RWPE1 (cell line): ENCODE data around the gene DGCR2.
A peak's percentile ranks its signal among the peaks of the same experiment; 100 is the strongest.

Experiments
- CTCF ChIA-PET: fragments of 350-600 bp; sonication (Branson Sonifier 250); formaldehyde crosslinking; extraction: SDS; loops from one replicate; lab custom pipeline; 2021; lab: Yijun Ruan, JAX
- POLR2A ChIA-PET: fragments of 400-600 bp; formaldehyde crosslinking; extraction: SDS; loops from one replicate; lab custom pipeline; 2020; ENCODE audit warnings: antibody characterized with exemption; ENCODE audit not compliant: low non-redundant PET; lab: Yijun Ruan, JAX
- DNase-seq: peaks from one replicate; pipeline ENCODE4 v3.0.0; 2012; ENCODE audit warnings: low spot score
- H3K27ac ChIP-seq: fragments of 450-650 bp; 2 replicates; pipeline ENCODE4 v1.5.1; 2017
- TF ChIP-seq, protein P1 (sequence below): fragments of 450-650 bp; conservative IDR thresholded peaks from 2 replicates; pipeline ENCODE4 v1.5.1; 2017; ENCODE audit warnings: low read depth, mild to moderate bottlenecking

Gene DGCR2

GRCh38 chr22:19061471-19062138 lies 60.6 kb downstream of the DGCR2 start:
- DNase-seq: no peak
- H3K27ac ChIP-seq: peak overlapping the region; percentile 74
- CTCF ChIA-PET: no interaction called here
- POLR2A ChIA-PET: no interaction called here
- TF ChIP-seq, protein P1, sequence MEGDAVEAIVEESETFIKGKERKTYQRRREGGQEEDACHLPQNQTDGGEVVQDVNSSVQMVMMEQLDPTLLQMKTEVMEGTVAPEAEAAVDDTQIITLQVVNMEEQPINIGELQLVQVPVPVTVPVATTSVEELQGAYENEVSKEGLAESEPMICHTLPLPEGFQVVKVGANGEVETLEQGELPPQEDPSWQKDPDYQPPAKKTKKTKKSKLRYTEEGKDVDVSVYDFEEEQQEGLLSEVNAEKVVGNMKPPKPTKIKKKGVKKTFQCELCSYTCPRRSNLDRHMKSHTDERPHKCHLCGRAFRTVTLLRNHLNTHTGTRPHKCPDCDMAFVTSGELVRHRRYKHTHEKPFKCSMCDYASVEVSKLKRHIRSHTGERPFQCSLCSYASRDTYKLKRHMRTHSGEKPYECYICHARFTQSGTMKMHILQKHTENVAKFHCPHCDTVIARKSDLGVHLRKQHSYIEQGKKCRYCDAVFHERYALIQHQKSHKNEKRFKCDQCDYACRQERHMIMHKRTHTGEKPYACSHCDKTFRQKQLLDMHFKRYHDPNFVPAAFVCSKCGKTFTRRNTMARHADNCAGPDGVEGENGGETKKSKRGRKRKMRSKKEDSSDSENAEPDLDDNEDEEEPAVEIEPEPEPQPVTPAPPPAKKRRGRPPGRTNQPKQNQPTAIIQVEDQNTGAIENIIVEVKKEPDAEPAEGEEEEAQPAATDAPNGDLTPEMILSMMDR: no peak

DNA sequence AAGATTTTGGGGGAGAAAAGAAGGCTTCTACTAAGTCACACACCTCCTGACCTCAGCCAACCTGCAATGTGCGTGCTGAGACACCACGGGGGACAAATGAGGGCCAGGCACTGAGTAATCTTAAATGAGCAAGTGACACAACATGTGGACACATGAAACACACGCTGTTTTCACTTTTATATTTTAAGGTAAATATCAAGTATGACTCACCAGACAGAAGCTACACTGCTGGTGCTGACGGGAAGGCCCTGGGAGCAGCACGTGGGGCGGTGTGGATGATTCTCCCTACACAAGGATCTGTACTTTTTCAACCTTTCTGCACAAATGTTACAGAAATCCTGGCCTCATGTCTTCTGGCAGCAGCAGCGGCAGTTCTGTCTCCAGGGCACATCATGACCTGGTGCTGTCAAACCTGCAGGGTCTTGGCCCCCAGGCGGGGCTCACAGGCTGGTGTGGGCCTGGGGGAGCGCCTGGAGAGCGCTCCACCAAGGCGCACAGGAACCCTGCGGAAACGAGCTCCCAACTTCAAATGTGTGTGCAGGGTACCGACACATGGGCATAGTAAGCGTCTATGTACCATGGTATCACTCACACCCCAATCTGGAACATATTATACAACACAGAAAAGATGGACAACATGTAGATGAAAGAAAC lies 61.7 kb downstream of the DGCR2 start:
- H3K27ac ChIP-seq: peak overlapping the region; percentile 74
- DNase-seq: peak; percentile 33
- ChIA-PET CTCF (interaction anchor here (0.6 kb wide), 1 partner anchor 10 kb away, joined by 5 read pairs; no protein-coding TSS in a partner anchor), POLR2A (no interaction called here)
- TF ChIP-seq, protein P1: no peak

DNA sequence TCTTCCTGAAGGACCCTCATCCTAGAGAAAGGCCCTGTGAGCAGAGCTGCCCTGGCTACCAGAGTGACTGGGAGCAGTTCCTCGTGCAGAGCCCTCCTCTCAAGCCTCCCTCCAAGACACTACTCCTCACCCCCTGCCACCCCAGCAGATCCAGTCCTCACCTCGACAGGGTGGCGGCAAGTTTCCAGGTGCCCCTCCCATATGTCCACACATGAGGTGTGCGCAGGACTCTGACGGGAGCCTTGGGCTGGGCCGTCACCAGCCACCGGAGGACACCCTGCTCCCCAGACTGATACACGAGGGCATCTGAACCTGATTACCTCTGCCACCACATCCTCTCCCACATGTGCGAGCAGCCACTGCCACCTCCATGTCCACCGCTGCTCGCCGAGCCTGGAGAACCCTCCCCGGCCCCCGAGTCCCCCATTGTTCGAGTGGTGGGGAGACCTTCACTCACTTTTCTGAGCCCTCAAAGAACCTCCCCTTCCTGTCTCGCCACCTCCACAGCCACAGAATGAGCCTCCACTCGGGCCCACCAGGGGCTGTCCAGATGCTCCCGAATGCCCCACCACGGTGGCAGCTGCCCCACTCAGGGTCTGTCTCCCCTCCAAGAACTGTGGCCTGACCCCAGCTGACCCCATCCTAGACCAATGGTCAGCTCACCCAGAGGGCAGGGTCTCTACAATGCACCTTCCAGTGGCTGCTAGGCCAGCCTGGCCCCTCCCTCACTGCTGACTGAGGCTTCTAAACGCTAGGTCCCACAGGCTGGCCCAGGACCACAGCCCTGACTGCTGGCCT lies 62.5 kb downstream of the DGCR2 start:
- peak overlapping the region; percentile 74 for H3K27ac ChIP-seq
- CTCF ChIA-PET: interaction anchor here (0.6 kb wide), 1 partner anchor 9 kb away, joined by 5 read pairs; no protein-coding TSS in a partner anchor
- no peak for DNase-seq
- TF ChIP-seq, protein P1: no peak
- POLR2A ChIA-PET: no interaction called here

GRCh38 chr22:19058713-19059451 lies 63.3 kb downstream of the DGCR2 start:
- ChIA-PET POLR2A (no interaction called here), CTCF (interaction anchor here (0.6 kb wide), 1 partner anchor 214 kb away, joined by 3 read pairs; no protein-coding TSS in a partner anchor)
- peak overlapping the region; percentile 74 for H3K27ac ChIP-seq
- DNase-seq: no peak
- TF ChIP-seq, protein P1: no peak

GRCh38 chr22:19057999-19058491 lies 64.2 kb downstream of the DGCR2 start:
- TF ChIP-seq, protein P1: no peak
- ChIA-PET CTCF (interaction anchor here (0.8 kb wide), 1 partner anchor 1207 kb away, joined by 4 read pairs; no protein-coding TSS in a partner anchor), POLR2A (no interaction called here)
- peak overlapping the region; percentile 33 for H3K27ac ChIP-seq
- no peak for DNase-seq
